ENCODE measurements around the gene GPR17.

Gene GPR17

GRCh38 chr2:127612111-127612822 is 33.7 kb upstream of the GPR17 start:
- Histone ChIP-seq H4K8ac (ENCODE audit: low read depth, low read length) (no peak overlapping the region), H3K4me3 (ENCODE audit: low read depth, low read length) (no peak overlapping the region), H3K18ac (ENCODE audit: low read length) (no peak overlapping the region), H3K23ac (ENCODE audit: low read length) (no peak overlapping the region), H3K9ac (ENCODE audit: low read length) (no peak overlapping the region), H4K12ac (ENCODE audit: low read depth, low read length) (no peak overlapping the region), H3K36me3 (ENCODE audit: control insufficient read depth in 1 of 2, insufficient read depth in 2 of 2, low read length in 2 of 2) (no peaks in the 10 kb centered on the region), H3K4me1 (ENCODE audit: control insufficient read depth in 1 of 2, insufficient read depth in 2 of 2, low read length in 2 of 2) (peaks cover 3 to 9% of the 10 kb centered on the region in 2 experiments), H3K27me3 (ENCODE audit: insufficient read depth, low read length) (no peaks in the 10 kb centered on the region), H3K4ac (ENCODE audit: low read depth, low read length) (no peak overlapping the region), H2BK5ac (ENCODE audit: low read depth, low read length, poor library complexity) (no peak overlapping the region), H3K14ac (ENCODE audit: low read length) (no peak overlapping the region), H2BK12ac (ENCODE audit: low read length) (no peak overlapping the region), H2AFZ (ENCODE audit: insufficient read depth, low read length, poor library complexity) (no peak overlapping the region), H2BK120ac (ENCODE audit: insufficient read depth, low read length, poor library complexity) (no peak overlapping the region), H3K4me2 (ENCODE audit: low read length) (no peak overlapping the region), H2AK5ac (ENCODE audit: low read length) (no peak overlapping the region), H3K9me3 (ENCODE audit: insufficient read depth, low read depth, low read length) (peaks cover 6% of the 10 kb centered on the region), H4K91ac (ENCODE audit: low read depth, low read length) (no peak overlapping the region), H3K27ac (ENCODE audit: low read depth, low read length) (no peak overlapping the region), H3K79me1 (ENCODE audit: low read length) (no peaks in the 10 kb centered on the region), H3K79me2 (ENCODE audit: control insufficient read depth, insufficient read depth, low read length, poor library complexity) (no peaks in the 10 kb centered on the region)
- DNase-seq, result no peak
- WGBS (ENCODE audit: extremely low coverage, insufficient coverage, insufficient read length), result no CpG with 5 or more reads among the region's 13 CpGs

- Histone ChIP-seq H3K27me3 (ENCODE audit: insufficient read depth, low read length) (no peaks in the 10 kb centered on the region), H3K9ac (ENCODE audit: low read length) (no peak overlapping the region), H3K4me1 (ENCODE audit: control insufficient read depth in 1 of 2, insufficient read depth in 2 of 2, low read length in 2 of 2) (peaks cover 3 to 11% of the 10 kb centered on the region in 2 experiments), H2BK5ac (ENCODE audit: low read depth, low read length, poor library complexity) (no peak overlapping the region), H3K4ac (ENCODE audit: low read depth, low read length) (no peak overlapping the region), H2AFZ (ENCODE audit: insufficient read depth, low read length, poor library complexity) (no peak overlapping the region), H3K79me2 (ENCODE audit: control insufficient read depth, insufficient read depth, low read length, poor library complexity) (no peaks in the 10 kb centered on the region), H3K18ac (ENCODE audit: low read length) (no peak overlapping the region), H3K4me2 (ENCODE audit: low read length) (no peak overlapping the region), H3K36me3 (ENCODE audit: control insufficient read depth in 1 of 2, insufficient read depth in 2 of 2, low read length in 2 of 2) (no peaks in the 10 kb centered on the region), H3K23ac (ENCODE audit: low read length) (no peak overlapping the region), H4K12ac (ENCODE audit: low read depth, low read length) (no peak overlapping the region), H2BK120ac (ENCODE audit: insufficient read depth, low read length, poor library complexity) (no peak overlapping the region), H3K27ac (ENCODE audit: low read depth, low read length) (peak overlapping the region; percentile 21), H3K79me1 (ENCODE audit: low read length) (no peaks in the 10 kb centered on the region), H4K91ac (ENCODE audit: low read depth, low read length) (peak overlapping the region; percentile 10), H2BK12ac (ENCODE audit: low read length) (no peak overlapping the region), H2AK5ac (ENCODE audit: low read length) (no peak overlapping the region), H3K9me3 (ENCODE audit: insufficient read depth, low read depth, low read length) (peaks cover 6% of the 10 kb centered on the region), H4K8ac (ENCODE audit: low read depth, low read length) (no peak overlapping the region), H3K4me3 (ENCODE audit: low read depth, low read length) (no peak overlapping the region), H3K14ac (ENCODE audit: low read length) (no peak overlapping the region)
- WGBS (ENCODE audit: extremely low coverage, insufficient coverage, insufficient read length), result no CpG with 5 or more reads among the region's 2 CpGs
- DNase-seq, result no peak
These were observed 31.7 kb upstream of the GPR17 start for GRCh38 chr2:127614246-127614645.

GRCh38 chr2:127614731-127615130 is 31.2 kb upstream of the GPR17 start:
- Histone ChIP-seq H3K18ac (ENCODE audit: low read length) (no peak overlapping the region), H2BK5ac (ENCODE audit: low read depth, low read length, poor library complexity) (no peak overlapping the region), H2BK120ac (ENCODE audit: insufficient read depth, low read length, poor library complexity) (no peak overlapping the region), H3K27me3 (ENCODE audit: insufficient read depth, low read length) (no peaks in the 10 kb centered on the region), H3K36me3 (ENCODE audit: control insufficient read depth in 1 of 2, insufficient read depth in 2 of 2, low read length in 2 of 2) (no peaks in the 10 kb centered on the region), H3K4me1 (ENCODE audit: control insufficient read depth in 1 of 2, insufficient read depth in 2 of 2, low read length in 2 of 2) (peaks cover 3 to 11% of the 10 kb centered on the region in 2 experiments), H3K27ac (ENCODE audit: low read depth, low read length) (peak overlapping the region; percentile 21), H3K79me1 (ENCODE audit: low read length) (no peaks in the 10 kb centered on the region), H4K8ac (ENCODE audit: low read depth, low read length) (no peak overlapping the region), H2BK12ac (ENCODE audit: low read length) (no peak overlapping the region), H3K9me3 (ENCODE audit: insufficient read depth, low read depth, low read length) (peaks cover 6% of the 10 kb centered on the region), H4K12ac (ENCODE audit: low read depth, low read length) (no peak overlapping the region), H2AFZ (ENCODE audit: insufficient read depth, low read length, poor library complexity) (no peak overlapping the region), H3K4me3 (ENCODE audit: low read depth, low read length) (no peak overlapping the region), H2AK5ac (ENCODE audit: low read length) (no peak overlapping the region), H3K4me2 (ENCODE audit: low read length) (no peak overlapping the region), H3K14ac (ENCODE audit: low read length) (no peak overlapping the region), H3K9ac (ENCODE audit: low read length) (no peak overlapping the region), H3K79me2 (ENCODE audit: control insufficient read depth, insufficient read depth, low read length, poor library complexity) (no peaks in the 10 kb centered on the region), H4K91ac (ENCODE audit: low read depth, low read length) (no peak overlapping the region), H3K23ac (ENCODE audit: low read length) (no peak overlapping the region), H3K4ac (ENCODE audit: low read depth, low read length) (no peak overlapping the region)
- no CpG with 5 or more reads among the region's 3 CpGs for WGBS (ENCODE audit: extremely low coverage, insufficient coverage, insufficient read length)
- DNase-seq, result peak; percentile 96

GRCh38 chr2:127615511-127616166 is 30.3 kb upstream of the GPR17 start:
- H3K36me3 ChIP-seq (ENCODE audit: control insufficient read depth in 1 of 2, insufficient read depth in 2 of 2, low read length in 2 of 2), result no peaks in the 10 kb centered on the region
- H2BK120ac ChIP-seq (ENCODE audit: insufficient read depth, low read length, poor library complexity), result no peak overlapping the region
- H3K27me3 ChIP-seq (ENCODE audit: insufficient read depth, low read length), result no peaks in the 10 kb centered on the region
- H2BK12ac ChIP-seq (ENCODE audit: low read length), result no peak overlapping the region
- peaks cover 3 to 11% of the 10 kb centered on the region in 2 experiments for H3K4me1 ChIP-seq (ENCODE audit: control insufficient read depth in 1 of 2, insufficient read depth in 2 of 2, low read length in 2 of 2)
- H3K79me1 ChIP-seq (ENCODE audit: low read length), result no peaks in the 10 kb centered on the region
- H3K23ac ChIP-seq (ENCODE audit: low read length), result no peak overlapping the region
- H3K18ac ChIP-seq (ENCODE audit: low read length), result no peak overlapping the region
- H3K79me2 ChIP-seq (ENCODE audit: control insufficient read depth, insufficient read depth, low read length, poor library complexity), result no peaks in the 10 kb centered on the region
- H3K4me2 ChIP-seq (ENCODE audit: low read length), result no peak overlapping the region
- no peak overlapping the region for H3K4ac ChIP-seq (ENCODE audit: low read depth, low read length)
- no peak overlapping the region for H3K4me3 ChIP-seq (ENCODE audit: low read depth, low read length)
- H3K27ac ChIP-seq (ENCODE audit: low read depth, low read length), result no peak overlapping the region
- no CpG with 5 or more reads among the region's 18 CpGs for WGBS (ENCODE audit: extremely low coverage, insufficient coverage, insufficient read length)
- H3K9ac ChIP-seq (ENCODE audit: low read length), result no peak overlapping the region
- H4K8ac ChIP-seq (ENCODE audit: low read depth, low read length), result no peak overlapping the region
- no peak overlapping the region for H2AK5ac ChIP-seq (ENCODE audit: low read length)
- no peak overlapping the region for H3K14ac ChIP-seq (ENCODE audit: low read length)
- no peak overlapping the region for H4K91ac ChIP-seq (ENCODE audit: low read depth, low read length)
- peaks cover 6% of the 10 kb centered on the region for H3K9me3 ChIP-seq (ENCODE audit: insufficient read depth, low read depth, low read length)
- no peak overlapping the region for H2BK5ac ChIP-seq (ENCODE audit: low read depth, low read length, poor library complexity)
- no peak overlapping the region for H2AFZ ChIP-seq (ENCODE audit: insufficient read depth, low read length, poor library complexity)
- no peak overlapping the region for H4K12ac ChIP-seq (ENCODE audit: low read depth, low read length)
- peak; percentile 85 to 86 for DNase-seq

Data from trophoblast cell (in vitro differentiated cells and primary cell).